ENCODE measurements around the gene TM4SF20.

DNA sequence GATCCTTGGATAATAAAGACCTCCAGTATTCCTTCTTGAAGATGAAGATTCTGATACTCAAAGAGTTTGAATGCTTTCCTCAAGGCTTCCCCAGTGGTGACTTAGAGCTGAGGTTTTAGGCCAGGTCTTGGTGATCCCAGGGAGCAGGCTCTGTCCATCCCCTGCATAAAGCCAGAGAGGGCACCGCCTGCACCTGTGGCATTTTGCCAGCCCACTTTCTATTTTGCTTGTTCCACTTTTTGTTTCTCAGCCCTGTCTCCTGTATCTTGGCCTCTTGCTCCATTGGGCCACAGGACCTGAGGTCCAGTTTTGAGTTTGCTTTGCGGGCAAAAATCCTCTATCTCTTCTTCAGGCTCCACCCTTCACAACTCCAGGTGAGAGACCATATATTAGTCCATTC is 15.3 kb upstream of the TM4SF20 start:
- TF ChIP-seq, protein P1, sequence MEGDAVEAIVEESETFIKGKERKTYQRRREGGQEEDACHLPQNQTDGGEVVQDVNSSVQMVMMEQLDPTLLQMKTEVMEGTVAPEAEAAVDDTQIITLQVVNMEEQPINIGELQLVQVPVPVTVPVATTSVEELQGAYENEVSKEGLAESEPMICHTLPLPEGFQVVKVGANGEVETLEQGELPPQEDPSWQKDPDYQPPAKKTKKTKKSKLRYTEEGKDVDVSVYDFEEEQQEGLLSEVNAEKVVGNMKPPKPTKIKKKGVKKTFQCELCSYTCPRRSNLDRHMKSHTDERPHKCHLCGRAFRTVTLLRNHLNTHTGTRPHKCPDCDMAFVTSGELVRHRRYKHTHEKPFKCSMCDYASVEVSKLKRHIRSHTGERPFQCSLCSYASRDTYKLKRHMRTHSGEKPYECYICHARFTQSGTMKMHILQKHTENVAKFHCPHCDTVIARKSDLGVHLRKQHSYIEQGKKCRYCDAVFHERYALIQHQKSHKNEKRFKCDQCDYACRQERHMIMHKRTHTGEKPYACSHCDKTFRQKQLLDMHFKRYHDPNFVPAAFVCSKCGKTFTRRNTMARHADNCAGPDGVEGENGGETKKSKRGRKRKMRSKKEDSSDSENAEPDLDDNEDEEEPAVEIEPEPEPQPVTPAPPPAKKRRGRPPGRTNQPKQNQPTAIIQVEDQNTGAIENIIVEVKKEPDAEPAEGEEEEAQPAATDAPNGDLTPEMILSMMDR (IDR thresholded peaks at IDR 0.05) = no peak
- TF ChIP-seq POLR2A (IDR thresholded peaks at IDR 0.05) = no peak

Measured in lower leg skin (tissue), 3 donors.